ENCODE results near the gene GSAP.

Gene GSAP

GRCh38 chr7:77407906-77408305 is 8.2 kb downstream of the GSAP start:
- DNase-seq = no peak

DNA sequence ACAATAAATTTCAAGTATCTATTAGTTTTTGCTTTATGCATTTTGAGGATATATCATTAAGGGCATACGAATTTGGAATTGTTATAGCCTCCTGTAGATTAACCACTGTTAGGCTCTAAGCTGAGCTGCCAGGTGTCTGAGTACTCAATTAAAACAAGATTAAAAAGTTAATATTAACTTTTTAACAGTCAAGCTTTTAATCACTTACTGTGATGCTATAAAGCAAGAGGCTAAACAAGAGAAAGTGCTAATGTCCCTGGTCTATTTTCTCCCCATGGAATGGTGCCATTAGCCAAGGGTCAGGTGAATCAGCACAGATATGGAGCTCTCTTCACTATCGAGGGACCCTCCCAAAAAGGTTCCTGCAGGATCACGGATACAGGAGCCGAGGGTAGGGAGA is 9.7 kb downstream of the GSAP start:
- DNase-seq = no peak

DNA sequence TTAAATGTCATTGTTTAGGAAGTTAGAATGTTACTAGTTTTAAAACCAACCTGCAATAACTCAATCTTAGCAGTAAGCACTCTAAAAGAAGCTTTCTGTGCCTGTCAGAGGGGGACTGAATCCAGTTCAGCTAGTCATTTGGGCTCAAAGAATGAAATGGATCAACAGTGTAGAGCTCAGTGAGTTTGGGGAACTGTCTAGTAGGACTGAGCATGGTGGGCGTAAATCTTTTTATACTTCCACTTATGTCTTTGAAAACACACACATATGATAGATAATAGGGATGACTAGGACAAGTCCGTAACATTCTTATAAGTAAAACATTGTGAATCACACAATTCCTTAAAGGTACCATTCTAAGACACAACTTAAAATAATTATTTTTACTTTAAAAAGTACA is 11.5 kb downstream of the GSAP start:
- DNase-seq = no peak

- DNase-seq = no peak
Observed at GRCh38 chr7:77403957-77404356, 12.2 kb downstream of the GSAP start.

DNA sequence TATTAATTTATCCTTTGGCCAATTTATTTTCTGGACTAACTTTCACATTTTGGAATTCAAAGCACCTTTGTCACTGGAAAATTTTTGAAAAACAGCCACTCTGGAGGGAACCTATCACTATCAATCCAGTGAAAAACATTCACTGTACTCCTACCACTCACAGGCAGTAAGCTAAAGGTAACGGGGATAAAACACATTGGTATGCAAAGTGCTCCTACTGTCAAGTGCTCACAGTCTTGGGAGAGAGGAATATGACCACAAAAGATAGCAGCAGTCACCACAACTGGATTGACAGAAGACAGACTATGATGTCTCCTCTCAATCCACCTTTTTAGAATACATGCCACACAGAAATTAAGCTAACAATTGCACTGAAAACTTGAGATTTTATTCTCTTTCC is 13.3 kb downstream of the GSAP start:
- no peak for DNase-seq

GRCh38 chr7:77401002-77401401 is 15.1 kb downstream of the GSAP start:
- DNase-seq = no peak

DNA sequence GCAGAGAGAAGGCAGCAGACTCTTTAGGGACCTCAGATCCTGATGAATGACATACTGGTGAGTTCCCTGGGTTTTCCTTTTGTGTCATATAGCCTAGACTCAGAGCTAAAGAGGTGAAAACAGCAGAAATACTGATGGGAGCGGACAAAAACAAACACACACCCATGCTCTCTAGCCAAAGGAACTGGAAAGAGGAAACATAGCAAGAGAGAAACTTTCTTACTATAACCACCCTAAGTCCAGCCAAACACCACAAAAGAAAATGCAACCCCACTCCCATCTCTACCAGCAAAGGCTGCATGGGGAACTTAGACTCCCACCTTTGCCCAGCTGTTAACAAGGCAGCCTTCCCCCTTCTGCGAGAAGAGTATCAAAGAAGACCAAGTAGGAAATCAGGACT is 16.3 kb downstream of the GSAP start:
- DNase-seq = no peak

DNA sequence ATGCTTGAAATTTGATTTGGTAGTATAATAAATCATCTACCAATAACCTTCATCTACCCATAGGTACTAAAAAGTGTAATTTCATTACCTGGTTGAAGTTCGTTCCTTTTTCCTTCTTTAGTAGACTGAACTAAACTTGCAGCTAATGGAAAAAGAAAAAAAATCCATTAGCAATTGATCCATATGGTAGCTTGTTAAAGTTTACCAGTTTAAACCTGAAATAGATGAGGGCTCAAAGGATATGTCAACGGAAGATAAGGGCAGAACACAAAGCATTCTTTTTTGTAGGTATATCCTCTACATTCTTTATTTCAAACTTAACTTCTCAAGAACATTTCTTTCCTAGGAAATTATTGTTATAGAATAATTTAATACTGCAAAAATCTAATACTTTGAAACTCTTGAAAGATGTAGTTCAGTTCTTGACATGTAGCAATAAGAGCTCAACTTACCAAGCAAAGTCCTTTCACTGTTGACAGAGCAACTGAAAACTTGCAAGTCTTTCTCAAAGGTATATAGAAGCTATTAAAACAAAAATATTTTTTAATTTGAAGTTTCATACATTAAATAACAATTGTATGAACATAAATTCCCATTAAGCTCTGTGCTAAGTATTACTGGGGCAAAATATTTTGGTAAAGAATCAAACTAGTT is 19.1 kb downstream of the GSAP start:
- no peak for DNase-seq

GRCh38 chr7:77395626-77396025 is 20.5 kb downstream of the GSAP start:
- no peak for DNase-seq

DNA sequence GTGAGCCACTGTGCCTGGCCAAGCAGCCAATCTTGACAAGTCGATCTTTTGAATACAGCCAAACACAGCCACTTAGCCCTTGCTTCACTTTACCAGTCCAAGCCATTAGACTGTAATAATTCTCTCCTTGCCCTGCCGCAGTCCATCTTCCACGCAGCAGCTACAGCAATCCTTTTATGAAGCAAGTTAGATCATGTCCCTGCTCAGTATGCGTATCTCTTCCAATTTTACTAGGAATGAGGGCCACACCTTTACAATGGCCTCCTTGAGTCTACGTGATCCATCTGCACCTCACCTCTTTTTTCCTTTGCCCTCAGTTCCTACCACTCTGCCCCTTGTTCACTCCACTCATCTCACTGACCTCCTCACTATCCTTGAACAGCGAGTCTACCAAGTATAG is 22.2 kb downstream of the GSAP start:
- no peak for DNase-seq

DNA sequence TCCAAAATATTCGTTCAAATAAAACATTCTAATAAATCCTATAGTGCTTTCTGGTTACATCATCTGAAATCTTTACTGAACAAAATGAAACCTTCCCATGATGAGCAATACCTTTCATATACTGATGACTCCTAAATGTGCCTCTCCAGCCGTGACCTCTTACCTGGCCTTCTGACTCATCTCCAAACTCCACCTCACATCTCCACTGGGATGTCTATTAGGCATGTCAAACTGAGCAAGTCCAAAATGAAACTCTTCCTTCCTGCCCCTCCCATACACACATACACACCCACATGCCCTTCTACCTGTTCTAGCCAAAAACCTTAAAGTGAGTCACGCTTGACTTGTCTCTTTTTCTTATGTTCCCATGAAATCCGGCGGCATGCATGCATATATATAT is 22.9 kb downstream of the GSAP start:
- no peak for DNase-seq

DNA sequence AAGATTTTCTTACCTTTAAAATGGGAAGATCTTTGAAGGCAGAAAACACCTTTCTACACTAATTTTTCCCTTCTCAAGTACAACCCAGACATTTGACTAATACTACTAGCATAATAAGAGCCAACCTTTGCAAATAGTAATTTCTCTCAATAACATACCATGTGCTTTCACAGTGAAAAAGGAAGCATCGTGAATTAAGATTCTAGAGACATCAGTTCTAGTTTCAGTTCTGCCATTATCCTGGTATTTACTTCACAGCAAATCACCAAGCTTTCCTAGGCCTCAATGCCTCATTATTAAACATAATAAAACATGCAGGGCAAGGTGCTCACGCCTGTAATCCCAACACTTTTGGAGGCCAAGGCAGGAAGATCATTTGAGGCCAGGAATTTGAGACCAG is 24.9 kb downstream of the GSAP start:
- no peak for DNase-seq

DNA sequence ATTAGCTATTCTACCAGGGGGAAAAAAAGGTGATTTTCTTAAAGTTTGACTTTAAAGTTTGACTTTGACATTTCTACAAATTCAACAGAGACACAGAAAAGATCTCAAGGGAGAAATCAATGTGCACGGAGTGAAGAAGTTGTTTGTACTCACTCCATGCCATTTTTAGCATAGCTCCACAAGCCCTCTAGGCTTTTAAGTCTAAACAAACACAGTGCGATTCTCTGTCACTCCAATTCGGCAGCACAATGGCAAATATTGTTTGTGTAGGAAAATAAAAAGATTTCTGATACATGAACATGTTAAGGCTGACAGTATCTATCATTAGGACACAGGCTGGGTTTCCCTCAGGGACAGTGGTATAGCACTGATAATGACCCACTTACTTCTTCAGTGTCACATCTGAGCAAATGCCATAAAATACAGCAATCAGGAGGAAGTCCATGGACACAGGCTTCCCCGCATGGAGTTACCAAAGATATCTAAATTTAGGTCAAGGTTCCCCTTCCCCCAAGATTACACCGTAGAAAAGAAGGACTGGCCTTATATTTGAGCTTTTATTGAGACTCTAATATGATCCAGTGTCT is 28.0 kb downstream of the GSAP start:
- no peak for DNase-seq

DNA sequence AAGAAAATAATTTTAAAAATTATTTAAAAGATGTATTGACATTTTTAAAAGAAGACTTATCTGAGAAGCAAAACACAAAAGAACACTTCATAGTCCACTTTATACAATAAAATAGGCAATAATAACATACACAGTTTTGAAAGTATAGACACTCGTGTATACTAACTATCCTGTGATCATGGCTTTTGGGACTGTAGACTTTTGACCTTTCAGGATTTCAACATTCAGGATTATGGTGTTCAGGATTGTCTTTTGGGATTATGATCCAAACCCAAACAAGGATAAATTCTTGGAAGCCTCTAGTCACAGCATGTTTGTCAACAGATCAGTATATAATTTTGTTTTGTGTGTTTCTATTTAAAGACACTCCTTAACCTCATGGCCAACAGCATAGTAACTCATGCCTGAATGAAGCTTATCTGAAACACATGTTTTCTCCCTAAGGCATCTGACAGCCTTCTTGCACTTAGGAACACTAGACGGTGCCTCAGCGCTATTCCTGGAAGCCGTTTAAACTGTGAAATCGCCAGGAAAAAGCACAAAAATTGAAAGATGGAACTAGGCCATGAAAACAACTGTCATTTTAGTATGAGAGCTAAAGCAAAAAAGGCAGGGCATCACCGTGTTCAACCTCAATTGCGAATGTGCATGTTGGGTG is 29.9 kb downstream of the GSAP start:
- DNase-seq = no peak

DNA sequence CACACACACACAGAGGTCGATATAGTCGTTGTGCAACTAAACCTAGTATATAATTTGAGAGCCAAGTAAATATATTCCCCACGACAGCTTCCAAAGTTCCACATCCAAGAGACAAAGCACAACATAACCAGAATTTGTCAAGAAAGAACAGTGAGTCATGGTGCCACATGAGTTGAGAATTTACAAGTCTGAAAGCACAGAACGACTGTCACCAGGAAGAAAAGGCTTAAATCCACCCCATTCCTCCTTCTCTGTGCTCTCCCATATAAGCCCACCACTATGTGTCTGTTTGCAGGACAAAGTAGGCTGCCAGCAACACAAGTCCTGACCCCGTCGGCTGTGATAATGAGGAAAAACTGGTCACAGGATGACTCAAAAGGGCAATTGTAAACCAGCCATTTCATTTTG is 32.8 kb downstream of the GSAP start:
- no peak for DNase-seq

GRCh38 chr7:77382532-77382931 is 33.6 kb downstream of the GSAP start:
- no peak for DNase-seq

DNA sequence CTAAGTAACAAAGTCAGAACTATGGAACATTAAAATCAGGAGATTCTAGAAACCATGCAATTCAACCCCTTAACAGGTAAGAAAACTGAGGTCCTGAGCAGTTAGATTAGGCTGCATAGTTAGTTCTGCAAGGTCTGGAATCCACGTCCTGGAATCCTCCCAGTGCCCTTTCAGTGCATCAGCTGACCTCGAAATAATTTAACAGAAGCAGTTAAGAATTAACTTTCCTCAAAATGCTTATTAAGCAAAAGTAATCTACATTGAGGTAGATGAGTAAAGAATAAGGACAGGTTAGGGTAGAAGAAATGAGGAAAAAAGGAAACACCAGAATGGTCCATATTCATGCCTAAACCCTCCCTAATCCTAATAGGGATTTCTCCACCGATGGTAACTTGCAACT is 37.6 kb downstream of the GSAP start:
- DNase-seq = no peak

DNA sequence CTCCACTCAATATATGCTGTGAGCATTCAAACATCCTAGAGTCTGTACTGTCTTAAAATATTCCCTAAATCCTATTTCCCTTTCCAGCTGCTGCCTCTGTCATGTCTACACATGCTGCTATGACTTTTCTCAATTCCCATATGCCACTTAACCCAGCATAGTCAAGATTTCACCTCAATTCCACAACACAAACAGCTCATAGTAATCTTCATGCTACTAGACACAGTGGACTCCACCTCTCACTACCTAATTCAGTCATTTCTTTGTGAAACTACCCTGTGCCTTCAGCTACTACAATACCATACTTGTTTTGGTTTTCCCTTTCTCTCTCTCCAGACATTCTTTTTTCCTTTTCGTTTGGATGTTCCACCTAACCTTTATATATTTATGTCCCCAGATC is 45.5 kb downstream of the GSAP start:
- DNase-seq = no peak

- no peak for DNase-seq
Observed at GRCh38 chr7:77368974-77369373, 47.2 kb downstream of the GSAP start.

- DNase-seq = no peak
Observed at GRCh38 chr7:77367976-77368375, 48.2 kb downstream of the GSAP start.

GRCh38 chr7:77362905-77363304 is 53.2 kb downstream of the GSAP start:
- DNase-seq = no peak

DNA sequence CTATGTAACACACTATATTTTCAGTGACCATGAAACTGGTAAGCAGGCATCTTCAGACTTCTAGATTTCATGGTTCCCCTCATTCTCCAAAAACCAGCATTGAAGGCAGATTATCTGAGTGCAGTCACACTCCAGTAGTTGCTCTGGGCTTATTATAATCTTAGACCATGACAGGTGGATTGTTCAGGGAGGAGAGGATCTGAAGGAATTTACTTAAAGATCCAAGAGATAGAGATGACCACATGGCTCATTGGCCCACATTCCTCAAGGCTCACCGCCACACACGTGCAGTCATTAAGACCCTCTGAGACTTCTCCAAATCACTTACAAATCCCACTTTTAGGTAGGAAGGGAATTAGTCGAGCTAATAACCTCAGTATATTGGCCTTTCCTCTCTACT is 55.2 kb downstream of the GSAP start:
- no peak for DNase-seq

DNA sequence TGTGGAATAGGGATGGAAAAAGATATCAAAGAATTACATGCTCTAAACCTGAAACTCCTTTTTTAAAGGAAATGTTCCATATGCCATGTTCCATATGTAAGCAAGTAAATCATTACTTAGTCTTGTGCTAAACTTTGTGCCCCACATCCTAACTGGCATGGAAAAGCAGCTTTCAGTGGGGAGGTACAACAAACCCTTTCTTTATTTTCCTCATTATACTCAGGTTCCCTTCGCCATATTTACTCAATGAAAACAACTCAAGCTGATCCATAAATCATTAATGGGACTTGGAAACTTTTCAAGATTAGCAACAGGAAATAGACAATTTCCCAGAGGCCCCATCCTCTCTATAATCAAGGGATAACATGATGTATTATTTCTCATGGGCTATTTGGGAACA is 56.0 kb downstream of the GSAP start:
- DNase-seq = no peak

GRCh38 chr7:77359599-77359998 is 56.5 kb downstream of the GSAP start:
- no peak for DNase-seq

DNA sequence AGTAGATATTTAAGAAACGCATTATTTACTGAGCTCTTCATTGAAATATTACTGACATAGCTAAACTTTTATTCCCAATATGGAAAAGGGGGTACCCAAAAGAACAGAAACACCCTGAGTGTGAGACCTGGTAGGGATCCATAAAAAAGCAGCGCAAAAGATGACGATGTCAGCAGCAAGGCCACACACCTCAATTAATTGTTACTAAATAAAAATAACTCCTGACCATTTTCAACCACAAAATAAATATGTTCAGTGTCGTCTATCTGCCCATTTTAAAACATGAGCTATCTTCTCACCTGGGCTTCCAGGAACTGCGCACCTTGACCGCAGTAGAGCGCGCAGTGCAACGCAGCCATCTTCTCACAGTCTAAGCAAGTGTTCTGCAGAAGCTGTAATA is 61.2 kb downstream of the GSAP start:
- no peak for DNase-seq
